Measurements from ENCODE around the gene ANXA8.

Gene ANXA8

DNA sequence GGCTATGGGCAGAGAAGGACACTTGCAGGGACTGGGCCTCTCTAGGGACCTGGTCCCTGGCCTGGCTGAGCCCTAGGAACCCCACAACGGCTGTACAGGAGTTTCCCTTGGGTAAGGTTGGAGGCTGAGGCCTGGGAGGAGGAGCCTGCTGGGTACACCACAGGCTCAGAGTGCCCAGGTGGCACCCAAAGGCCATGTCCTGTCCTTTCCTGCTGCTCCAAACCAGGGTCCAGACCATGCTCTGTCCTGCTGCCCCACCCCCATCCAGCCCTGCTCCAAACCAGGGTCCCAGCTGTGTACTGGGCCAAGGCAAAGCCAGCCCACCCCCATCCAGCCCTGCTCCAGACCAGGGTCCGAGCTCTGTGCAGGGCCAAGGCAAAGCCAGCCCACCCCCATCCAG lies 64.5 kb downstream of the ANXA8 start:
- H3K4me3 Mint-ChIP-seq, result no peak overlapping the region
- intact Hi-C loops (cut with micrococcal nuclease), result no loop called here
- no peaks in the 10 kb centered on the region for H3K9me3 Mint-ChIP-seq

GRCh38 chr10:47418966-47419365 lies 64.9 kb downstream of the ANXA8 start:
- H3K27ac Mint-ChIP-seq, result no peak overlapping the region
- H3K36me3 Mint-ChIP-seq (ENCODE audit: low read depth), result no peaks in the 10 kb centered on the region
- H3K27me3 Mint-ChIP-seq, result peaks cover 7% of the 10 kb centered on the region
- no peak overlapping the region for H3K4me3 Mint-ChIP-seq
- intact Hi-C loops (cut with micrococcal nuclease), result no loop called here
- H3K9me3 Mint-ChIP-seq, result no peaks in the 10 kb centered on the region
- H3K4me1 Mint-ChIP-seq (ENCODE audit: low read depth), result no peaks in the 10 kb centered on the region

More for the DNA sequence above, 64.5 kb downstream of the ANXA8 start:
- no peak overlapping the region for H3K27ac Mint-ChIP-seq
- no peaks in the 10 kb centered on the region for H3K36me3 Mint-ChIP-seq (ENCODE audit: low read depth)
- peaks cover 7% of the 10 kb centered on the region for H3K27me3 Mint-ChIP-seq
- no peaks in the 10 kb centered on the region for H3K4me1 Mint-ChIP-seq (ENCODE audit: low read depth)

- Mint-ChIP-seq H3K36me3 (ENCODE audit: low read depth) (no peaks in the 10 kb centered on the region), H3K27ac (no peak overlapping the region), H3K27me3 (peaks cover 12% of the 10 kb centered on the region)
These were observed 65.6 kb downstream of the ANXA8 start for GRCh38 chr10:47418321-47418720.

More at GRCh38 chr10:47418321-47418720, 65.6 kb downstream of the ANXA8 start:
- Mint-ChIP-seq H3K9me3 (no peaks in the 10 kb centered on the region), H3K4me1 (ENCODE audit: low read depth) (no peaks in the 10 kb centered on the region), H3K4me3 (no peak overlapping the region)
- intact Hi-C loops (cut with micrococcal nuclease), result no loop called here

All from dendritic cell treated with granulocyte-macrophage colony-stimulating factor and Interleukin-4, amounts not matched to agents 40 ng/mL and 50 ng/mL, for 4 days (primary cell).